GM12873 (cell line): ENCODE data around the gene AOPEP.

ENCODE experiments used
- TF ChIP-seq, protein P1 (sequence below): IDR thresholded peaks from 2 replicates; pipeline ENCODE4 v1.5.1; 2012; ENCODE audit warnings: low read depth, mild to moderate bottlenecking, moderate library complexity, low read length, control low read depth; ENCODE audit not compliant: insufficient read depth; ENCODE audit errors: missing control alignments

AOPEP gene

DNA sequence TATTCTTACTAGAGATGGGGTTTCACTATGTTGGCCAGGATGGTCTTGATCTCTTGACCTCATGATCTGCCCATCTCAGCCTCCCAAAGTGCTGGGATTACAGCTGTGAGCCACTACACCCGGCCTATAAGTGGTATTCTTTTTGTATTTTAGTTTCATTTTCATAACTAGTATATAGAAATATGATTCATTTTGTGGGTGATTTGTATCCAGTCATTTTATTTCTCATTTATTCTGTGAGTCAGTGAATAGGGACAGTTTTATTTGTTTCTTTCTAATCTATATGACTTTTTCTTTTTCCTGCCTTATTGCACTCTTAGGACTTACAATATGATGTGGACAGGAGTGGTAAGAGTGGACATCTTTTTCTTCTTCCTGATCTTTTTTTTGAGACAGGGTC is 112.9 kb downstream of the AOPEP start:
- TF ChIP-seq, protein P1, sequence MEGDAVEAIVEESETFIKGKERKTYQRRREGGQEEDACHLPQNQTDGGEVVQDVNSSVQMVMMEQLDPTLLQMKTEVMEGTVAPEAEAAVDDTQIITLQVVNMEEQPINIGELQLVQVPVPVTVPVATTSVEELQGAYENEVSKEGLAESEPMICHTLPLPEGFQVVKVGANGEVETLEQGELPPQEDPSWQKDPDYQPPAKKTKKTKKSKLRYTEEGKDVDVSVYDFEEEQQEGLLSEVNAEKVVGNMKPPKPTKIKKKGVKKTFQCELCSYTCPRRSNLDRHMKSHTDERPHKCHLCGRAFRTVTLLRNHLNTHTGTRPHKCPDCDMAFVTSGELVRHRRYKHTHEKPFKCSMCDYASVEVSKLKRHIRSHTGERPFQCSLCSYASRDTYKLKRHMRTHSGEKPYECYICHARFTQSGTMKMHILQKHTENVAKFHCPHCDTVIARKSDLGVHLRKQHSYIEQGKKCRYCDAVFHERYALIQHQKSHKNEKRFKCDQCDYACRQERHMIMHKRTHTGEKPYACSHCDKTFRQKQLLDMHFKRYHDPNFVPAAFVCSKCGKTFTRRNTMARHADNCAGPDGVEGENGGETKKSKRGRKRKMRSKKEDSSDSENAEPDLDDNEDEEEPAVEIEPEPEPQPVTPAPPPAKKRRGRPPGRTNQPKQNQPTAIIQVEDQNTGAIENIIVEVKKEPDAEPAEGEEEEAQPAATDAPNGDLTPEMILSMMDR = no peak

DNA sequence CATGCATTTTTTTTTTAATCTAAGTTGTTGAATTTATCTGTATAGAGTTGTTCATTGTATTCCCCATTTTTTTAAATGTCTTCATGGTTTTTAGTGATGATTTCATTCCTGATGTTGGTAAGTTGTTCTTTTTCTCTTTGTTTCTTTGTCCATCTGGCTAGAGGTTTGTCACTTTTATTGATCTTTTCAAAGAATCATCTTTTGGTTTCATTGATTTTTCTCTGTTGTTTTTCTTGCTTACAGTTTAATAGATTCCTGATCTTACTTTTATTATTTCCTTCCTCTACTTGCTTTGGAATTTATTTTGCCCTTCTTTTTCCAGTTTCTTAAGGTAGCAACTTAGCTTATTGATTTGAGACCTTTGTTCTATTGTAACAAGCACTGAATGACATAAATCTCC is 114.2 kb downstream of the AOPEP start:
- TF ChIP-seq, protein P1 = no peak

DNA sequence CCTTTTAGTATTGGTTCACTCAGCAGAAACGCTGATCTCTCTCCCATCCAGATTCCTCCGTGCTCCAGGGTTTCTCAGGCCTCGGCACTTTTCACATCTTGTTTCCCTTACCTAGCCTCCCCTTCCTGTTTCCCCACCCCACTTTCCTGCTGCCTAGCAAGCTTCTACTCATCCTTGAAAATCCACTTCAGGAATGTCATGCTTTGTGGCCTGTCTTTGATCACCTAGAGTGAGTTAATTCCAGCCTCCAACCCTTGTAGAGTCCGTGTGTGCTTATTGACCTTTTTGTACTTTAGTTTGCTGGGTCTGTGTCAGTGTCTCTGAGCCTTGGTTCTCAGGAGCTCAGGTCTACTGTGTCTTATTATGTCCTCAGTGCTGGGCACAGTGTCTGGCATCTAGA is 116.6 kb downstream of the AOPEP start:
- TF ChIP-seq, protein P1 = no peak

DNA sequence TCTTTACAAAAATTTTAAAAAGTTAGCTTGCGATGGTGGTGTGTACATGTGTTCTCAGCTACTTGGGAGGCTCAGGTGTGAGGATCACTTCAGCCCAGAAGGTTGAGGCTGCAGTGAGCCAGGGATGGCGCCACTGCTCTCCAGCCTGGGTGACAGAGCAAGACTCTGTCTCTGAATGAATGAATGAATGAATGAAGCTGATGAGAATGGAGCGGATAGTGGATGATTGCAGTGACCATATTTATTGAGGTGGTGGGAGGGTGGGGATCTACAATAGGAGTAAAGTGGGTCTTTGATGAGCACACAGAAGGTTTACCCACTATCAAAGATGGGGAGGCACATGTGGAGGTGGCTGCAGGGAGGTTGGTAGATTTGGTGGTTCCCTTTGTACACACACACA is 120.2 kb downstream of the AOPEP start:
- TF ChIP-seq, protein P1 = no peak

DNA sequence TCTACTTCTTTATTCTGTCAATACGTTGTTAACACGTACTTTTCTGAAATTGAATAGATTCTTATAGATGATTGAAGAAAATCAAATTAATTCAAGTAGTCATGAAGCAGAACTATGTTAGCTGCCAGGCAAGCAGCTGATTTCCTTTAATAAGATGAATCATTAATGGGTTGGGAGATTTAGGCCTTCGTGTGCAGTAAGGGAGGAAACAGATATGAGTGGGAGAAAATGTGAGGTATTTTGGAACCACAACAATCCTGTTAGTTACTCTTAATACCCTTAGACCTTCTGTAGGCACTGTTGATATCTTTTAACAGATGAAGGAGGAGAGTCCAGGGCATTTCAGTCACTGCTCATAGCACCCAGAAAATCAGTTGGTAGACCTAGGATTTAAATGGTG is 121.0 kb downstream of the AOPEP start:
- TF ChIP-seq, protein P1 = no peak

DNA sequence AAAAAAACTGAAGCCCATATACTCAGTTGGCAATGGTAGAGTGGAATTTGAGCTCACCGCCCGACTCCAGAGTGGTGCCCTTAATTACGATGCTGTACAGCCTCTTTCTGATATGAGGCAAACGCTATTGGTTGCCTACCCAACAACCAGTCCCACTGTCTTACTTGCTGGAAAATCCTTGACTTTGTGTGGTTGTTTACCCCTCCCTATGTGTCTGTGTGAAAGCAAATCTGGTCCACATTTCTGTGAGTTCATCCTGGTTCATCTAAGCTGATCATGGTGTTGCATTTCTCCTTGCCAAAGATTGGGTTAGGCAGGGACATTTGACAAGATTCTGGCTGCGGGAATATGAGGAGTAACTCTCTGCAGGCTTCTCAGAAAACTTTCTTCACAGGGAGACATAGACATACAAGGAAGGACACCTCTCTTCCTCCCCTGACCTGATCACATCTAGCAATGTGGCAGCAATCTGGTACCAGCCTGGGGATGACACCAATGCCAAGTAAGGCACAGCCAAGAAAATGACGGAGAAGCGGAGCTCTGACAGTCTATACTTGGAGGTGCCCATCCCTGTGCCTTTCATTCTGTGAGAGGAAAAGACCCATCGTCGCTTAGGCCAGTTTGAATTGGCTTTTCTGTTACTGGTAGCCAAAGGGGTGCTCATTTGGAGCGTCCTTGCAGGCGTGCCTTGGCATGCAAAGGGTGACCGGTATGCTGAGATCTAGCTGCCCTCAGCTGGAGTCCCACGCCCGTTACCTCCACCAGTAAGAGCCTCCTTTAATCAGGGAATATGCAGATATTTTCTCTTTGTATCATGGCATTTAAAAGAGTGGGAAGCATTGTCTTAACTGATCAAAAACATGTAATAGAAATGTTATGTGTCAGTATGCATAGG is 124.3 kb downstream of the AOPEP start:
- TF ChIP-seq, protein P1 = no peak

DNA sequence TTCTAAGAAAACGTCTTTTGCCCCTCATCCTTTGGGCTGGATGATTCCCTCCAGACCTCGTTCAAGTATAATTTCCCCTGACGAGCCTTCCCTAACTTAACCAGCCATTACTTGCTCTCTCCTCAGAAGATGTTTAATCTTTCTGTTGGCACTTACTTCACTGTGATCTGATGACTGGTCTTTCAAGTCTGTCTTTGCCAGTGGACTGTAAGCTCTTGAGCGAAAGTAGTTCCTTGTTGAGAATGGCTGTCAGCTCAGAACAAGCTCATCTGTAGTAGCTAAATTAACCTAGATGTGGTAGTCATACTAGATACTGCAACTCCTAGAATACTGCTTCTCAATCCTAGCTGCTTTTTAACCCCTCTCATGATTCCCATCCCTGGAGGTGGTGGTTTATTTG is 125.0 kb downstream of the AOPEP start:
- TF ChIP-seq, protein P1 = no peak
